ENCODE results near the gene NCR1.
A peak's percentile ranks its signal among the peaks of the same experiment; 100 is the strongest.
"Not testable (repeated sequence)": the region's sequence is repeated elsewhere in the genome, so short reads cannot be mapped to it uniquely, and the experiment has no call there.

The NCR1 gene

GRCh38 chr19:54916822-54917221, 10.9 kb downstream of the NCR1 start:
- peak; percentile 82 for DNase-seq

- DNase-seq: no peak
These were observed 12.6 kb downstream of the NCR1 start for GRCh38 chr19:54918499-54918898.

DNA sequence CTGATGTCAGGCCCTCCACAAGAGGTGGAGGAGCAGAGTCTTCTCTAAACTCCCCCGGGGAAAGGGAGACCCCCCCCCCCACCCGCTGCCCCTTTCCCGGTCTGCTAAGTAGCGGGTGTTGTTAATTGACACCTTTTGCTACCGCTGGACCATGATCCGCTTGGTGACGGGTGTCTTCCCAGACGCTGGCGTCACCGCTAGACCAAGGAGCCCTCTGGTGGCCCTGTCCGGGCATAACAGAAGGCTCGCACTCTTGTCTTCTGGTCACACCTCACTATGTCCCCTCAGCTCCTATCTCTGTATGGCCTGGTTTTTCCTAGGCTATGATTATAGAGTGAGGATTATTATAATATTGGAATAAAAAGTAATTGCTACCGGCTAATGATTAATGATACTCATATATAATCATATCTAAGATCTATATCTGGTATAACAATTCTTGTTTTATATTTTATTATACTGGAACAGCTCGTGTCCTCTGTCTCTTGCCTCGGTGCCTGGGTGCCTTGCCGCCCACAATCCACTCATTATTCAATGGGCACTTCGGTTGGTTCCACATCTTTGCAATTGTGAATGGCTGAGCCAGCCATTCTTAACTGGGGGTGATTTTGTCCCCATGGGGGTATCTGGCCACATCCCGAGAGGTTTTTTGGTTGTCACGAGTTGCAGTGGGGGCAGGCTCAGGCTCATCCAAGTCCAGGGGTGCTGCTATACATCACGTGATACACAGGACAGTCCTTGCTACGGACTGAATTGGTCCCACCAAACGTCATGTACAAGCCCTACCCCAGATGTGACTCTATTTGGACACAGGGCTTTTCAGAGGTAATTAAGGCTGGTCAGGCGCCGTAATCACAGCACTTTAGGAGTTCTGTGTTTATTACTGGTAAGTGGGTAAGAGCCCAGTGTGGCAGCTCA, 14.0 kb downstream of the NCR1 start:
- DNase-seq: peak; percentile 16

GRCh38 chr19:54921082-54921481, 15.1 kb downstream of the NCR1 start:
- peak; percentile 41 for DNase-seq

DNA sequence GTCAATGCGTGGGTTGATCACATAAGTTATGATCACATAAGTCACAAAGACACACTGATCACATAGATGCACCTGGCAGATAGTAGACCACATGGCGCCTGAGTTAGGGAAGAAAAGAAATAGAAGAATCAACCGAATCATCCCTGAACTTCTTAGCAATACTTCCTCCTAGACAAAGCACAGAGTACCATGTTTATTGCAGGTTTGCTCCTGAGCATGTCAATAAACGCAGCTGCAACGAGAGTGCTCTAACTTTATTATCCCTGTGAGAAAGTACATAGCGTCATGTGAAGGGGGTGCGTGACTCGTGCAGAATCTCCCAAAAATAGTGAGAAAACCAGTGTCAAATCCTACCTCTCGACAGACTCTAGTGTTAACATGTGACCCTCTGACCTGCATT, 17.3 kb downstream of the NCR1 start:
- no peak for DNase-seq

- DNase-seq: peak; percentile 64
These were observed 22.4 kb downstream of the NCR1 start for GRCh38 chr19:54928299-54928698.

DNA sequence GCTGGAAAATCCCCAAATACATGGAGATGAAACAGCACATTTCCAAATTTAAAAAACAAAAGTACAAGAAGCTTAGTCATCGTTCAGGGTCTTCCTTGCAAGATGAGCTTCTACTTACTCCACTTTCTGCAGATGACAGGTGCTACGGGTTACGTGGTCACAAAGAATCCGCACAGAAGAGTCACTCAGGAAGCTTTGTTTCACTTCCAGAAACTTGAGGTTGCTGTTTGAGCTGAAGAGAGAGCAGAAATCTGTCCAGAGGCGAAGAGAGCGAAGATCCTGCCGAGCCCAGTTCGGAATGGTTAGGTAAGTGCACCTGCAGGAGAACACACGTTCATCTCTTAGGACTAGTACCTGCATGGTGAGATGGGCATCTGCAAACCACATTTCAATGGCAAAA, 32.0 kb downstream of the NCR1 start:
- DNase-seq: peak; percentile 74

GRCh38 chr19:54938906-54939305, 33.0 kb downstream of the NCR1 start:
- DNase-seq: no peak

GRCh38 chr19:54939538-54939937, 33.6 kb downstream of the NCR1 start:
- DNase-seq: not testable (repeated sequence)

DNA sequence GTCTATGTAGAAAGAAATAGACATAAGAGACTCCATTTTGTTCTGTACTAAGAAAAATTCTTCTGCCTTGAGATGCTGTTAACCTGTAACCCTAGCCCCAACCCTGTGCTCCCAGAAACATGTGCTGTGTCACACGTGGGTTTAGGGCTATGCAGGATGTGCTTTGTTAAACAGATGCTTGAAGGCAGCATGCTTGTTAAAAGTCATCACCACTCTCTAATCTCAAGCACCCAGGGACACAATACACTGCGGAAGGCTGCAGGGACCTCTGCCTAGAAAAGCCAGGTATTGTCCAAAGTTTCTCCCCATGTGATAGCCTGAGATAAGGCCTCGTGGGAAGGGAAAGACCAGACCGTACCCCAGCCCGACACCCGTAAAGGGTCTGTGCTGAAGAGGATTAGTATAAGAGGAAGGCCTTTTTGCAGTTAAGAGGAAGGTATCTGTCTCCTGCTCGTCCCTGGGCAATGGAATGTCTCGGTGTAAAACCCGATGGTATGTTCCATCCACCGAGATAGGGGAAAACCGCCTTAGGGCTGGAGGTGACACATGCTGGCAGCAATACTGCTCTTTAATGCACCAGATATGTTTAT, 37.9 kb downstream of the NCR1 start:
- DNase-seq: not testable (repeated sequence)

GRCh38 chr19:54947381-54947780, 41.4 kb downstream of the NCR1 start, which contains the start of gene NLRP7:
TSS of gene NLRP7 (minus strand) at chr19:54947530.
- no peak for DNase-seq

DNA sequence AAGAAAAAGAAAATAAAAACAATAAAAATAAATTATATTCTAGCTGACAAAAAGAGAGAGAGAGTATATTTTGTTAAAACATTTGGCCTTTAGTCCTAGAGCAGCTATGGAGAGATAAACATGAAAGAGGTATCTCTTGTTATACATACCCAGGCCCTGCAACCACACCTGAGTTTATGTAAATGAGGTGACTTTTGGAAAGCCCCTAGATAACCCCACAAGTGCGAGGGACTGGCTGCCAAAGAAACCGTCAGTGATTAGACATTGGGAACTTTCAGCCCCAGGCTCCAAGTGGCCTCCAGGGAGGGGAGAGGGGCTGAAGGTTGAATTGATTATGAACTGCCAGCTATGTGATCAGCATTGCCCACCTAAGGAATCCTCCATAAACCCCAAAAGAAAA, 43.5 kb downstream of the NCR1 start:
- no peak for DNase-seq

GRCh38 chr19:54950580-54950979, 44.6 kb downstream of the NCR1 start:
- peak; percentile 54 for DNase-seq

DNA sequence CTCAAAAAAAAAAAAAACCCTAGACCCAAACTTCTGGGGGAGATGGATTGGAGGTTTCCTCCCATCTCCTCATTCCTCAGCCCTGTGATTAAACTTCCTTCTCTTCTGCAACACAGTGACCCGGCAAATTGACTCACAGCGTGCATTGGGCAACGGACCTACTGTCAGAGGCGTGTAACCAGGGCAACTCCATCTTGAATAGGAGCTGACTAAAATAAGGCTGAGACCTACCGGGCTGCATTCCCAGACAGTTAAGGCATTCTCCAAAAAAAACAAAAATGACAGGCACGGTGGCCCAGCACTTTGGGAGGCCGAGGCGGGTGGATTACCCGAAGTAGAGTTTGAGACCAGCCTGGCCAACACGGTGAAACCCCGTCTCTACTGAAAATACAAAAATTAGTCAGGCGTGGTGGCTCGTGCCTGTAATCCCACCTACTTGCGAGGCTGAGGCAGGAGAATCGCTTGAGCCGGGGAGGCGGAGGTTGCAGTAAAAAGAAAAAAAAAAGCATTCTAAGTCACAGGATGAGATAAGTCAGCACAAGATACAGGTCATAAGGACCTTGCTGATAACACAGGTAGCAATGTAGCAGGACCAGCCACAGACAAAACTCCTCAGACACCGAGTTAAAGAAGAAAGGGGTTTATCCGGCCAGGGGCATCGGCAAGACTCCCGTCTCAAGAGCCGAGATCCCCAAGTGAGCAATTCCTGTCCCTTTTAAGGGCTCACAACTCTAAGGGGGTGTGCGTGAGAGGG, 46.8 kb downstream of the NCR1 start:
- peak; percentile 94 for DNase-seq

DNA sequence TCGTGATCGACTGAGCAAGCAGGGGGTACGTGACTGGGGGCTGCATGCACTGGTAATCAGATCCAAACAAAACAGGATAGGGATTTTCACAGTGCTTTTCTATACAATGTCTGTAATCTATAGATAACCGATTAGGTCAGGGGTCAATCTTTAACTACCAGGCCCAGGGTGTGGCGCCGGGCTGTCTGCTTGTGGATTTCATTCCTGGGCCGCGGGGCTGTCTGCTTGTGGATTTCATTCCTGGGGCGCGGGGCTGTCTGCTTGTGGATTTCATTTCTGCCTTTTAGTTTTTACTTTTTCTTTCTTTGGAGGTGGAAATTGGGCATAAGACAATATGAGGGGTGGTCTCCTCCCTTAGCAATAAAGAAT, 47.4 kb downstream of the NCR1 start:
- not testable (repeated sequence) for DNase-seq

GRCh38 chr19:54955376-54955775, 49.4 kb downstream of the NCR1 start:
- DNase-seq: peak; percentile 67

GRCh38 chr19:54959840-54960239, 53.9 kb downstream of the NCR1 start:
- peak; percentile 94 for DNase-seq
